Erythroblast (primary cell): ENCODE data around the gene HUS1.

Source experiments
- GATA1 ChIP-seq: IDR thresholded peaks from 2 replicates; pipeline ENCODE4 v1.6.1; 2011; ENCODE audit warnings: low read depth, mild to moderate bottlenecking, control low read depth, low read length, moderate library complexity
- POLR2A ChIP-seq: IDR thresholded peaks from 2 replicates; pipeline ENCODE4 v1.6.1; 2011; ENCODE audit warnings: mild to moderate bottlenecking, low read length

DNA sequence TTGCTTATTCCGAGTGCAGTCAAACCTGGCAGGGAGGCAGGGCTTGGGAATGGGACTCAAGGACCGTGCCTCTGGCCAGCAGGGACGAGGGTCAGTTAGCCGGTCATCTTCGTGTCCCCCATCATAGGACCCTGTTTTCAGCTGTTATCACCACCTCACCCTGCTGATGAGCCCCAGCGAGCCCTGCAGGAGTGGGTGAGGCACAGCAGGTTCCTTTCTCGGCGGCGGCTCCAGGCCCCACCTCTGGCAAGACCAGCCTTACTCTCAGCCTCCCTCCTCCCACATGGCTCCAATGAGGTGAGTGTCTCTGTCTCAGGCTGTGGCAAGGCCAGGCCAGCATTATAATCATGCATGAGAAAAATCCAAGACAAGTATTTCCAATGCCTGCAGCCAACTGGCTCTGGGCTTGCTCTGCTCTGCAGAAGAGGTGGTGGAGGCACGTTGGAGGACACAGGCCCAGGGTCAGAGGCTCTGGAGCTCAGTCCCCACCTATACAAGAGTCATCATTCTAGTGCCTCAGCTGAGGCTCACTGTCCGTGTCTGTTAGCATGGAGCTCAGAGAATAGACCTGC lies 46.9 kb downstream of the HUS1 start:
- TF ChIP-seq POLR2A (no peak), GATA1 (no peak)
